ENCODE measurements around the gene AKNA. TPM values are rescaled to one million over a fixed set of nuclear protein-coding genes. Genes with fewer than 3 reads are reported as not detected.

The AKNA gene
- total and polyA plus RNA-seq, 5 donors from 2014 or later: 11.9 to 381 (median 14.6) TPM

GRCh38 chr9:114359801-114360200 is 28.0 kb downstream of the AKNA start:
- no peak for DNase-seq
- H3K4me3 Mint-ChIP-seq: no peak overlapping the region
- no peak overlapping the region for H3K27ac ChIP-seq (ENCODE audit: insufficient read depth, low read length, poor library complexity, severe bottlenecking)

GRCh38 chr9:114357911-114358328 is 29.9 kb downstream of the AKNA start:
- H3K27ac ChIP-seq (ENCODE audit: insufficient read depth, low read length, poor library complexity, severe bottlenecking): peak overlapping the region; percentile 49

More at GRCh38 chr9:114359801-114360200, 28.0 kb downstream of the AKNA start:
- no peaks in the 10 kb centered on the region for H3K27me3 Mint-ChIP-seq
- peak overlapping the region; percentile 30 to 94 (median 92) for H3K27ac Mint-ChIP-seq
- no peaks in the 10 kb centered on the region for H3K9me3 ChIP-seq (ENCODE audit: control insufficient read depth in 2 of 2, low read length in 2 of 2)
- H3K4me3 ChIP-seq (ENCODE audit: low read depth, low read length): no peak overlapping the region
- peaks cover 21 to 69% (median 46%) of the 10 kb centered on the region in 4 donors for H3K4me1 Mint-ChIP-seq
- H3K36me3 Mint-ChIP-seq: peaks cover 64% of the 10 kb centered on the region
- no peaks in the 10 kb centered on the region for H3K27me3 ChIP-seq (ENCODE audit: control insufficient read depth, insufficient read depth, low read length)
- no peaks in the 10 kb centered on the region for H3K9me3 Mint-ChIP-seq
- peaks cover 47% of the 10 kb centered on the region for H3K4me1 ChIP-seq (ENCODE audit: control insufficient read depth, insufficient read depth, low read length, poor library complexity, severe bottlenecking)
- peaks cover 96% of the 10 kb centered on the region for H3K36me3 ChIP-seq (ENCODE audit: control insufficient read depth, insufficient read depth, low read length)
- ATAC-seq (ENCODE audit: low read depth in 2 of 2): no peak

GRCh38 chr9:114357360-114357759 is 30.4 kb downstream of the AKNA start:
- Mint-ChIP-seq H3K27ac (peak overlapping the region in 2 of 3 donors; percentile 70 to 74), H3K27me3 (no peaks in the 10 kb centered on the region), H3K4me1 (peaks cover 5 to 60% (median 30%) of the 10 kb centered on the region in 4 donors), H3K36me3 (peaks cover 45% of the 10 kb centered on the region), H3K4me3 (no peak overlapping the region), H3K9me3 (no peaks in the 10 kb centered on the region)
- Histone ChIP-seq H3K4me3 (ENCODE audit: low read depth, low read length) (no peak overlapping the region), H3K36me3 (ENCODE audit: control insufficient read depth, insufficient read depth, low read length) (peaks cover 89% of the 10 kb centered on the region), H3K27ac (ENCODE audit: insufficient read depth, low read length, poor library complexity, severe bottlenecking) (peak overlapping the region; percentile 44), H3K4me1 (ENCODE audit: control insufficient read depth, insufficient read depth, low read length, poor library complexity, severe bottlenecking) (peaks cover 23% of the 10 kb centered on the region), H3K27me3 (ENCODE audit: control insufficient read depth, insufficient read depth, low read length) (no peaks in the 10 kb centered on the region), H3K9me3 (ENCODE audit: control insufficient read depth in 2 of 2, low read length in 2 of 2) (no peaks in the 10 kb centered on the region)
- DNase-seq (no peak), ATAC-seq (ENCODE audit: low read depth in 2 of 2) (no peak)

More at GRCh38 chr9:114357911-114358328, 29.9 kb downstream of the AKNA start:
- H3K36me3 ChIP-seq (ENCODE audit: control insufficient read depth, insufficient read depth, low read length): peaks cover 90% of the 10 kb centered on the region
- no peaks in the 10 kb centered on the region for H3K9me3 Mint-ChIP-seq
- no peaks in the 10 kb centered on the region for H3K27me3 Mint-ChIP-seq
- peaks cover 47% of the 10 kb centered on the region for H3K36me3 Mint-ChIP-seq
- H3K27ac Mint-ChIP-seq: peak overlapping the region in 1 of 3 donors; percentile 92
- H3K27me3 ChIP-seq (ENCODE audit: control insufficient read depth, insufficient read depth, low read length): no peaks in the 10 kb centered on the region
- peaks cover 28% of the 10 kb centered on the region for H3K4me1 ChIP-seq (ENCODE audit: control insufficient read depth, insufficient read depth, low read length, poor library complexity, severe bottlenecking)
- H3K4me3 Mint-ChIP-seq: no peak overlapping the region
- H3K4me3 ChIP-seq (ENCODE audit: low read depth, low read length): no peak overlapping the region
- ATAC-seq (ENCODE audit: low read depth in 2 of 2): no peak
- H3K4me1 Mint-ChIP-seq: peaks cover 8 to 60% (median 29%) of the 10 kb centered on the region in 4 donors
- DNase-seq: no peak
- H3K9me3 ChIP-seq (ENCODE audit: control insufficient read depth in 2 of 2, low read length in 2 of 2): no peaks in the 10 kb centered on the region

GRCh38 chr9:114356792-114357191 is 31.0 kb downstream of the AKNA start:
- no peaks in the 10 kb centered on the region for H3K27me3 ChIP-seq (ENCODE audit: control insufficient read depth, insufficient read depth, low read length)
- H3K4me1 ChIP-seq (ENCODE audit: control insufficient read depth, insufficient read depth, low read length, poor library complexity, severe bottlenecking): peaks cover 23% of the 10 kb centered on the region
- peak overlapping the region in 2 of 3 donors; percentile 60 to 72 for H3K27ac Mint-ChIP-seq
- ATAC-seq (ENCODE audit: low read depth in 2 of 2) (no peak), DNase-seq (no peak)
- H3K9me3 Mint-ChIP-seq: no peaks in the 10 kb centered on the region
- H3K9me3 ChIP-seq (ENCODE audit: control insufficient read depth in 2 of 2, low read length in 2 of 2): no peaks in the 10 kb centered on the region
- peak overlapping the region; percentile 44 for H3K27ac ChIP-seq (ENCODE audit: insufficient read depth, low read length, poor library complexity, severe bottlenecking)
- H3K4me1 Mint-ChIP-seq: peaks cover 10 to 61% (median 34%) of the 10 kb centered on the region in 4 donors
- H3K36me3 ChIP-seq (ENCODE audit: control insufficient read depth, insufficient read depth, low read length): peaks cover 89% of the 10 kb centered on the region
- H3K27me3 Mint-ChIP-seq: no peaks in the 10 kb centered on the region
- peaks cover 48% of the 10 kb centered on the region for H3K36me3 Mint-ChIP-seq
- no peak overlapping the region for H3K4me3 ChIP-seq (ENCODE audit: low read depth, low read length)
- peak overlapping the region in 1 of 4 donors; percentile 28 for H3K4me3 Mint-ChIP-seq

- Histone ChIP-seq H3K27ac (ENCODE audit: insufficient read depth, low read length, poor library complexity, severe bottlenecking) (no peak overlapping the region), H3K9me3 (ENCODE audit: control insufficient read depth in 2 of 2, low read length in 2 of 2) (no peaks in the 10 kb centered on the region), H3K4me3 (ENCODE audit: low read depth, low read length) (no peak overlapping the region), H3K4me1 (ENCODE audit: control insufficient read depth, insufficient read depth, low read length, poor library complexity, severe bottlenecking) (peaks cover 20% of the 10 kb centered on the region), H3K36me3 (ENCODE audit: control insufficient read depth, insufficient read depth, low read length) (peaks cover 89% of the 10 kb centered on the region), H3K27me3 (ENCODE audit: control insufficient read depth, insufficient read depth, low read length) (no peaks in the 10 kb centered on the region)
- no peaks in the 10 kb centered on the region for H3K9me3 Mint-ChIP-seq
- no peak overlapping the region for H3K4me3 Mint-ChIP-seq
- no peak overlapping the region for H3K27ac Mint-ChIP-seq
- no peak for DNase-seq
- peaks cover 38% of the 10 kb centered on the region for H3K36me3 Mint-ChIP-seq
- H3K4me1 Mint-ChIP-seq: peaks cover 10 to 54% (median 29%) of the 10 kb centered on the region in 4 donors
- H3K27me3 Mint-ChIP-seq: no peaks in the 10 kb centered on the region
- no peak for ATAC-seq (ENCODE audit: low read depth in 2 of 2)
These were observed 32.0 kb downstream of the AKNA start for GRCh38 chr9:114355821-114356220.

- Histone ChIP-seq H3K4me3 (ENCODE audit: low read depth, low read length) (no peak overlapping the region), H3K4me1 (ENCODE audit: control insufficient read depth, insufficient read depth, low read length, poor library complexity, severe bottlenecking) (peaks cover 39% of the 10 kb centered on the region), H3K27me3 (ENCODE audit: control insufficient read depth, insufficient read depth, low read length) (no peaks in the 10 kb centered on the region), H3K36me3 (ENCODE audit: control insufficient read depth, insufficient read depth, low read length) (peaks cover 87% of the 10 kb centered on the region), H3K27ac (ENCODE audit: insufficient read depth, low read length, poor library complexity, severe bottlenecking) (no peak overlapping the region), H3K9me3 (ENCODE audit: control insufficient read depth in 2 of 2, low read length in 2 of 2) (no peaks in the 10 kb centered on the region)
- ATAC-seq (ENCODE audit: low read depth in 2 of 2) (no peak), DNase-seq (no peak)
- H3K4me3 Mint-ChIP-seq: peak overlapping the region in 2 of 4 donors; percentile 41 to 68
- H3K27me3 Mint-ChIP-seq: no peaks in the 10 kb centered on the region
- H3K4me1 Mint-ChIP-seq: peaks cover 11 to 58% (median 28%) of the 10 kb centered on the region in 4 donors
- no peaks in the 10 kb centered on the region for H3K9me3 Mint-ChIP-seq
- H3K27ac Mint-ChIP-seq: peak overlapping the region in 2 of 3 donors; percentile 34 to 78
- H3K36me3 Mint-ChIP-seq: peaks cover 35% of the 10 kb centered on the region
These were observed 35.9 kb downstream of the AKNA start for GRCh38 chr9:114351932-114352331.

GRCh38 chr9:114350636-114351401 is 37.0 kb downstream of the AKNA start:
- ATAC-seq (ENCODE audit: low read depth in 2 of 2) (no peak), DNase-seq (no peak)
- Mint-ChIP-seq H3K36me3 (peaks cover 36% of the 10 kb centered on the region), H3K27me3 (no peaks in the 10 kb centered on the region), H3K27ac (peak overlapping the region; percentile 87 to 91 (median 88)), H3K4me1 (peaks cover 11 to 57% (median 28%) of the 10 kb centered on the region in 4 donors), H3K4me3 (peak overlapping the region in 1 of 4 donors; percentile 19), H3K9me3 (no peaks in the 10 kb centered on the region)
- Histone ChIP-seq H3K36me3 (ENCODE audit: control insufficient read depth, insufficient read depth, low read length) (peaks cover 87% of the 10 kb centered on the region), H3K9me3 (ENCODE audit: control insufficient read depth in 2 of 2, low read length in 2 of 2) (no peaks in the 10 kb centered on the region), H3K27ac (ENCODE audit: insufficient read depth, low read length, poor library complexity, severe bottlenecking) (peak overlapping the region; percentile 42), H3K4me3 (ENCODE audit: low read depth, low read length) (no peak overlapping the region), H3K4me1 (ENCODE audit: control insufficient read depth, insufficient read depth, low read length, poor library complexity, severe bottlenecking) (peaks cover 39% of the 10 kb centered on the region), H3K27me3 (ENCODE audit: control insufficient read depth, insufficient read depth, low read length) (no peaks in the 10 kb centered on the region)

Data from CD4-positive, CD25-positive, alpha-beta regulatory T cell (primary cell).